Neural cell (in vitro differentiated cells): ENCODE measurements around the gene RAB4B. TPM values are rescaled to one million over a fixed set of nuclear protein-coding genes. Genes with fewer than 3 reads are reported as not detected.

Experiments used
- H2AFZ ChIP-seq: fragments of 200-600, 300-800 bp; sonication (generic), shearing (Covaris generic); 2 replicates; pipeline ENCODE4 v1.6.0; 2014; ENCODE audit warnings: low read depth, mild to moderate bottlenecking, antibody characterized with exemption, low read length, moderate library complexity
- H3F3A ChIP-seq: fragments of 200-600 bp; shearing (Covaris generic); 2 replicates; pipeline ENCODE4 v1.6.1; 2016; ENCODE audit warnings: mild to moderate bottlenecking, moderate library complexity, mixed read lengths, antibody characterized with exemption, low read length; ENCODE audit not compliant: insufficient read depth, poor library complexity, severe bottlenecking
- H3K27ac ChIP-seq: fragments of 200-600, 300-800 bp; sonication (generic), shearing (Covaris generic); 2 replicates; pipeline ENCODE4 v1.5.1; 2014; ENCODE audit warnings: mild to moderate bottlenecking, low read length, moderate library complexity
- H3K27me3 ChIP-seq: fragments of 300-800, 200-600 bp; sonication (generic), shearing (Covaris generic); 2 replicates; pipeline ENCODE4 v1.6.0; 2014; ENCODE audit warnings: mild to moderate bottlenecking, low read depth, low read length, moderate library complexity; ENCODE audit not compliant: insufficient read depth
- H3K36me3 ChIP-seq: fragments of 300-800, 200-600 bp; sonication (generic), shearing (Covaris generic); 2 replicates; pipeline ENCODE4 v1.5.1; 2014; ENCODE audit warnings: mild to moderate bottlenecking, antibody characterized with exemption, low read length, moderate library complexity; ENCODE audit not compliant: insufficient read depth
- H3K4me2 ChIP-seq: fragments of 300-800, 200-600 bp; sonication (generic), shearing (Covaris generic); 2 replicates; pipeline ENCODE4 v1.6.0; 2014; ENCODE audit warnings: mild to moderate bottlenecking, low read length
- H3K4me3 ChIP-seq: fragments of 300-800, 200-600 bp; sonication (generic), shearing (Covaris generic); 2 replicates; pipeline ENCODE4 v1.5.1; 2014; ENCODE audit warnings: mild to moderate bottlenecking, low read length, moderate library complexity
- H3K79me2 ChIP-seq: fragments of 200-600 bp; shearing (Covaris generic); replicated peaks from 2 replicates; pipeline ENCODE4 v1.6.0; 2014; ENCODE audit warnings: mild to moderate bottlenecking, low read length, moderate library complexity; ENCODE audit not compliant: insufficient read depth
- H3K9ac ChIP-seq: fragments of 300-800, 200-600 bp; sonication (generic), shearing (Covaris generic); 2 replicates; pipeline ENCODE4 v1.6.1; 2016; ENCODE audit warnings: mild to moderate bottlenecking, low read length, mixed read lengths
- H3K9me2 ChIP-seq: fragments of 200-600 bp; shearing (Covaris generic); 2 replicates; pipeline ENCODE4 v1.6.1; 2016; ENCODE audit warnings: mild to moderate bottlenecking, low read length, mixed read lengths; ENCODE audit not compliant: insufficient read depth
- H3K9me3 ChIP-seq: fragments of 200-600, 300-800 bp; sonication (generic), shearing (Covaris generic); 2 replicates; pipeline ENCODE4 v1.6.1; 2016; ENCODE audit warnings: mild to moderate bottlenecking, mixed run types, low read length, moderate library complexity, mixed read lengths
- H4K20me1 ChIP-seq: fragments of 200-600 bp; shearing (Covaris generic); 2 replicates; pipeline ENCODE4 v1.6.1; 2016; ENCODE audit warnings: mild to moderate bottlenecking, mixed run types; ENCODE audit not compliant: insufficient read depth
- EP300 ChIP-seq: fragments of 450-650 bp; conservative IDR thresholded peaks from 2 replicates; pipeline ENCODE4 v1.6.1; 2014; ENCODE audit warnings: antibody characterized with exemption, mild to moderate bottlenecking, moderate library complexity; ENCODE audit not compliant: poor library complexity, severe bottlenecking
- EZH2 ChIP-seq: fragments of 200-600, 300-800 bp; shearing (Covaris generic), sonication (generic); IDR thresholded peaks from 2 replicates; pipeline ENCODE4 v1.6.1; 2014; ENCODE audit warnings: antibody characterized with exemption, low read length, borderline replicate concordance, mild to moderate bottlenecking; ENCODE audit not compliant: insufficient read depth, poor library complexity, severe bottlenecking
- MXI1 ChIP-seq: fragments of 450-650 bp; conservative IDR thresholded peaks from 2 replicates; pipeline ENCODE4 v1.6.1; 2014; ENCODE audit warnings: antibody characterized with exemption, mild to moderate bottlenecking; ENCODE audit not compliant: poor library complexity, severe bottlenecking
- POLR2AphosphoS5 ChIP-seq: IDR thresholded peaks from 2 replicates; pipeline ENCODE4 v1.6.1; 2012
- RAD21 ChIP-seq: fragments of 450-650 bp; conservative IDR thresholded peaks from 2 replicates; pipeline ENCODE4 v1.6.1; 2014; ENCODE audit warnings: antibody characterized with exemption, mild to moderate bottlenecking, moderate library complexity
- SMC3 ChIP-seq: fragments of 450-650 bp; conservative IDR thresholded peaks from 2 replicates; pipeline ENCODE4 v1.6.1; 2014; ENCODE audit warnings: antibody characterized with exemption, mild to moderate bottlenecking, moderate library complexity; ENCODE audit not compliant: poor library complexity
- TAF1 ChIP-seq: IDR thresholded peaks from 2 replicates; pipeline ENCODE4 v1.6.1; 2012; ENCODE audit warnings: low read depth
- polyA plus RNA-seq: library from polyadenylated mRNA; depleted of rRNA; stranded (reverse); fragments of >200 nt; gene quantifications from 2 replicates; pipeline ENCODE4 v1.2.3, GENCODE V29; 2014
- TF ChIP-seq, protein P1 (sequence below): fragments of 450-650 bp; IDR thresholded peaks from 2 replicates; pipeline ENCODE4 v1.5.1; 2014; ENCODE audit warnings: antibody characterized with exemption, mild to moderate bottlenecking, moderate library complexity; ENCODE audit not compliant: poor library complexity, severe bottlenecking
- TF ChIP-seq, protein P2 (sequence below): IDR thresholded peaks from 2 replicates; pipeline ENCODE4 v1.6.1; 2012; ENCODE audit warnings: borderline replicate concordance

RAB4B gene
- polyA plus RNA-seq, 1 donor from 2014 or later = 66.0 TPM

- H3K79me2 ChIP-seq = no peaks in the 10 kb centered on the region
- H3K27ac ChIP-seq = no peak overlapping the region
- no peak for TF ChIP-seq TAF1
- TF ChIP-seq, protein P1, sequence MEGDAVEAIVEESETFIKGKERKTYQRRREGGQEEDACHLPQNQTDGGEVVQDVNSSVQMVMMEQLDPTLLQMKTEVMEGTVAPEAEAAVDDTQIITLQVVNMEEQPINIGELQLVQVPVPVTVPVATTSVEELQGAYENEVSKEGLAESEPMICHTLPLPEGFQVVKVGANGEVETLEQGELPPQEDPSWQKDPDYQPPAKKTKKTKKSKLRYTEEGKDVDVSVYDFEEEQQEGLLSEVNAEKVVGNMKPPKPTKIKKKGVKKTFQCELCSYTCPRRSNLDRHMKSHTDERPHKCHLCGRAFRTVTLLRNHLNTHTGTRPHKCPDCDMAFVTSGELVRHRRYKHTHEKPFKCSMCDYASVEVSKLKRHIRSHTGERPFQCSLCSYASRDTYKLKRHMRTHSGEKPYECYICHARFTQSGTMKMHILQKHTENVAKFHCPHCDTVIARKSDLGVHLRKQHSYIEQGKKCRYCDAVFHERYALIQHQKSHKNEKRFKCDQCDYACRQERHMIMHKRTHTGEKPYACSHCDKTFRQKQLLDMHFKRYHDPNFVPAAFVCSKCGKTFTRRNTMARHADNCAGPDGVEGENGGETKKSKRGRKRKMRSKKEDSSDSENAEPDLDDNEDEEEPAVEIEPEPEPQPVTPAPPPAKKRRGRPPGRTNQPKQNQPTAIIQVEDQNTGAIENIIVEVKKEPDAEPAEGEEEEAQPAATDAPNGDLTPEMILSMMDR = no peak
- TF ChIP-seq EP300 = no peak
- no peak for TF ChIP-seq POLR2AphosphoS5
- TF ChIP-seq SMC3 = no peak
- TF ChIP-seq MXI1 = no peak
- no peak for TF ChIP-seq RAD21
- TF ChIP-seq, protein P2, sequence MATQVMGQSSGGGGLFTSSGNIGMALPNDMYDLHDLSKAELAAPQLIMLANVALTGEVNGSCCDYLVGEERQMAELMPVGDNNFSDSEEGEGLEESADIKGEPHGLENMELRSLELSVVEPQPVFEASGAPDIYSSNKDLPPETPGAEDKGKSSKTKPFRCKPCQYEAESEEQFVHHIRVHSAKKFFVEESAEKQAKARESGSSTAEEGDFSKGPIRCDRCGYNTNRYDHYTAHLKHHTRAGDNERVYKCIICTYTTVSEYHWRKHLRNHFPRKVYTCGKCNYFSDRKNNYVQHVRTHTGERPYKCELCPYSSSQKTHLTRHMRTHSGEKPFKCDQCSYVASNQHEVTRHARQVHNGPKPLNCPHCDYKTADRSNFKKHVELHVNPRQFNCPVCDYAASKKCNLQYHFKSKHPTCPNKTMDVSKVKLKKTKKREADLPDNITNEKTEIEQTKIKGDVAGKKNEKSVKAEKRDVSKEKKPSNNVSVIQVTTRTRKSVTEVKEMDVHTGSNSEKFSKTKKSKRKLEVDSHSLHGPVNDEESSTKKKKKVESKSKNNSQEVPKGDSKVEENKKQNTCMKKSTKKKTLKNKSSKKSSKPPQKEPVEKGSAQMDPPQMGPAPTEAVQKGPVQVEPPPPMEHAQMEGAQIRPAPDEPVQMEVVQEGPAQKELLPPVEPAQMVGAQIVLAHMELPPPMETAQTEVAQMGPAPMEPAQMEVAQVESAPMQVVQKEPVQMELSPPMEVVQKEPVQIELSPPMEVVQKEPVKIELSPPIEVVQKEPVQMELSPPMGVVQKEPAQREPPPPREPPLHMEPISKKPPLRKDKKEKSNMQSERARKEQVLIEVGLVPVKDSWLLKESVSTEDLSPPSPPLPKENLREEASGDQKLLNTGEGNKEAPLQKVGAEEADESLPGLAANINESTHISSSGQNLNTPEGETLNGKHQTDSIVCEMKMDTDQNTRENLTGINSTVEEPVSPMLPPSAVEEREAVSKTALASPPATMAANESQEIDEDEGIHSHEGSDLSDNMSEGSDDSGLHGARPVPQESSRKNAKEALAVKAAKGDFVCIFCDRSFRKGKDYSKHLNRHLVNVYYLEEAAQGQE = no peak
- no peak for TF ChIP-seq EZH2
- no peak overlapping the region for H2AFZ ChIP-seq
- H3K9me2 ChIP-seq = no peaks in the 10 kb centered on the region
- no peak overlapping the region for H3K4me2 ChIP-seq
- H3K9me3 ChIP-seq = no peaks in the 10 kb centered on the region
- H3K9ac ChIP-seq = no peak overlapping the region
- no peak overlapping the region for H3K4me3 ChIP-seq
- no peaks in the 10 kb centered on the region for H4K20me1 ChIP-seq
- no peaks in the 10 kb centered on the region for H3K36me3 ChIP-seq
- H3F3A ChIP-seq = no peaks in the 10 kb centered on the region
- no peaks in the 10 kb centered on the region for H3K27me3 ChIP-seq
These were observed 44.9 kb upstream of the RAB4B start for GRCh38 chr19:40733149-40733548.

DNA sequence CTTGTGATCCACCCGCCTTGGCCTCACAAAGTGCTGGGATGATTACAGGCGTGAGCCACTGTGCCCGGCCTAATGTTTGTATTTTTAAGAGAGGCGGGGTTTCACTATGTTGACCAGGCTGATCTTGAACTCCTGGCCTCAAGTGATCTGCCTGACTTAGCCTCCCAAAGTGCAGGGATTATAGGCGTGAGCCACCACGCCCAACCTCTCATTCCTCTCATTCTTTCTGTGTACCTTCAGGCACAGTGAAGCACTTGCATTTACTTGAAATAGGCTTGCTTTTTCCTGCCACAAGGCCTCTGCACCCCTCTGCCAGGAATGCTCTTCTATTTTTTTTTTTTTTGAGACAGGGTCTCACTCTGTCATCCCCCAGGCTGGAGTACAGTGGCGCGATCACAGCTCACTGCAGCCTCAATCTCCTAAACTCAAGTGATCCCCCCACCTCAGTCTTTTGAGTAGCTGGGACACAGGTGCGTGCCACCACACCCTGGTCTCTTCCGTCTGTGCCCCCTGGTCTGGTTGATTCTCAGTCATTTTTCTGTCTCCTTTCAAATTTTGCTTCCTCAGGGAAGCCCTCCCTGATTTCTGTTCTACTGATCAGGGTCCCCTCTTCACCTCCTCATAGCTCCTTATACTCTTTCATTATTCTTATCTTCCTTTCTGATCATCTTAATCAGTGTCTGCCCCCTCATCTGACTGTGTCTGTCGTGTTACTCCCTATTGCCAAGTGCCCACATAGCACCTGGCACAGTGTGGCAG, 42.9 kb upstream of the RAB4B start:
- no peak overlapping the region for H3K27ac ChIP-seq
- H3K9me3 ChIP-seq = no peaks in the 10 kb centered on the region
- H4K20me1 ChIP-seq = no peaks in the 10 kb centered on the region
- H3K4me2 ChIP-seq = no peak overlapping the region
- no peaks in the 10 kb centered on the region for H3K79me2 ChIP-seq
- no peak overlapping the region for H3K9ac ChIP-seq
- TF ChIP-seq EZH2 = no peak
- TF ChIP-seq SMC3 = no peak
- no peak for TF ChIP-seq EP300
- TF ChIP-seq RAD21 = no peak
- TF ChIP-seq, protein P2 = no peak
- TF ChIP-seq, protein P1 = no peak
- TF ChIP-seq POLR2AphosphoS5 = no peak
- TF ChIP-seq MXI1 = no peak
- TF ChIP-seq TAF1 = no peak
- H2AFZ ChIP-seq = no peak overlapping the region
- no peak overlapping the region for H3K4me3 ChIP-seq
- no peaks in the 10 kb centered on the region for H3K27me3 ChIP-seq
- no peaks in the 10 kb centered on the region for H3K36me3 ChIP-seq
- H3F3A ChIP-seq = no peaks in the 10 kb centered on the region
- H3K9me2 ChIP-seq = no peaks in the 10 kb centered on the region
